GM18505 (cell line): ENCODE results near the gene RAB41.

Source experiments
- ATAC-seq: cut with Tn5 transposase; IDR thresholded peaks from one replicate; pipeline ENCODE4 v1.9.1; 2021; ENCODE audit not compliant: unreplicated experiment
- POLR2A ChIP-seq: IDR thresholded peaks from 4 replicates; pipeline ENCODE4 v1.6.1; 2011; ENCODE audit warnings: borderline replicate concordance; ENCODE audit not compliant: insufficient read depth, insufficient read length; ENCODE audit errors: extremely low read depth

RAB41 gene

GRCh38 chrX:70324326-70324725, 42.4 kb downstream of the RAB41 start:
- no peak for ATAC-seq
- no peak for TF ChIP-seq POLR2A

DNA sequence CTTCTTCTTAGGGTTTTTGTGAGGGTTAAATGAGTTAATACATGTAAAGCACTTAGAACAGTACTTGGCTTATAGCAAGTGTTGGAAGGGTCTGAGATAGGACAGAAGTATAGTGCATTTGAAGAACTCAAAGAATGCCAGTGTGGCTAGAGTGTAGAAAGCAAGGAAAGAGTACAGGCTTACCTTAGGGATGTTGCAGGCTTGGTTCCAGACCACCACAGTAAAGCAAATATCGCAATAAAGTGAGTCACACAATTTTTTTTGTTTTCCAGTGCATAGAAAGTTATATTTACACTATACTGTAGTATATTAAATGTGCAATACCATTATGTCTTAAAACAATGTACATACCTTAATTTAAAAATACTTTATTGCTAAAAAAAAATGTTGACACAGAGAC, 49.2 kb downstream of the RAB41 start:
- no peak for TF ChIP-seq POLR2A

GRCh38 chrX:70332600-70332999, 50.6 kb downstream of the RAB41 start:
- TF ChIP-seq POLR2A: no peak
- no peak for ATAC-seq

More for the DNA sequence above, 49.2 kb downstream of the RAB41 start:
- no peak for ATAC-seq
